K562 (cell line): ENCODE measurements around the gene MS4A6E. TPM values are rescaled to one million over a fixed set of nuclear protein-coding genes. Genes with fewer than 3 reads are reported as not detected.

Source experiments
- ARID4B ChIP-seq: sonication (generic); formaldehyde crosslinking; IDR thresholded peaks from 2 replicates; pipeline ENCODE4 v1.8.0; 2022; ENCODE audit warnings: mild to moderate bottlenecking, missing genetic modification reagents
- E2F4 ChIP-seq: sonication (generic); formaldehyde crosslinking; IDR thresholded peaks from 2 replicates; pipeline ENCODE4 v1.8.0; 2022; ENCODE audit warnings: mild to moderate bottlenecking, low read depth, missing genetic modification reagents
- E4F1 ChIP-seq: fragments of 250-450 bp; sonication (Bioruptor Pico); IDR thresholded peaks from 2 replicates; pipeline ENCODE4 v1.5.0; 2021; ENCODE audit warnings: mild to moderate bottlenecking, borderline replicate concordance
- STAT5A ChIP-seq: IDR thresholded peaks from 2 replicates; pipeline ENCODE4 v1.6.1; 2012; ENCODE audit warnings: low read length, inconsistent platforms, borderline replicate concordance
- TRIM25 ChIP-seq: fragments of 450-650 bp; IDR thresholded peaks from 2 replicates; pipeline ENCODE4 v1.7.0; 2016; ENCODE audit warnings: borderline replicate concordance
- polyA plus RNA-seq, 8 experiments: library from polyadenylated mRNA; depleted of rRNA in 4 of 8; stranded (reverse) in 5 of 8; unstranded in 3 of 8; fragments of >200 nt; fragmentation: Nextera tagmentation in 2 of 8; fragmentation: Illumina TruSeq in 1 of 8; extraction: Ambion mirVana in 2 of 8; extraction: Trizol in 1 of 8; gene quantifications; 2 replicates each; pipeline versions ENCODE4 v1.2.1 to v1.2.3, GENCODE V29; 2011 to 2014; ENCODE audit warnings: inconsistent platforms in 1 of 8, missing spikeins in 1 of 8
- total RNA-seq, 7 experiments: library from RNA; depleted of rRNA in 6 of 7; stranded (reverse); fragments of >200 nt in 6 of 7; fragmentation: Illumina TruSeq in 2 of 7; extraction: Trizol in 2 of 7; gene quantifications; 2 replicates each; pipeline versions ENCODE4 v1.2.1 to v1.2.3, GENCODE V29; 2011 to 2021; ENCODE audit warnings: low replicate concordance in 1 of 7

Gene MS4A6E
- total and polyA plus RNA-seq, 9 of the 15 experiments (the other 6 are each of a cell fraction or from before 2014, with no cell fraction given) = 0.13 to 0.15 TPM; not detected in 7

GRCh38 chr11:60377401-60378136 lies 50.5 kb downstream of the MS4A6E start (continued):
- no peak for TF ChIP-seq ARID4B
- TF ChIP-seq E4F1 (CRISPR knock-in tag) = no peak
- TF ChIP-seq STAT5A = no peak
- no peak for TF ChIP-seq E2F4 (CRISPR knock-in tag)
- TF ChIP-seq TRIM25 = no peak
